ENCODE results near the gene FBRSL1.
"Not testable (repeated sequence)": the region's sequence is repeated elsewhere in the genome, so short reads cannot be mapped to it uniquely, and the experiment has no call there.

FBRSL1 gene

GRCh38 chr12:132467511-132467910 lies 22.4 kb upstream of the FBRSL1 start:
- no peak overlapping the region for H3K4me3 ChIP-seq (ENCODE audit: low read depth, low read length)
- no peak for TF ChIP-seq CTCF (IDR thresholded peaks at IDR 0.05; ENCODE audit: low read depth, low read length)

GRCh38 chr12:132469423-132469822 lies 20.5 kb upstream of the FBRSL1 start:
- no peak for TF ChIP-seq CTCF (IDR thresholded peaks at IDR 0.05; ENCODE audit: low read depth, low read length)

GRCh38 chr12:132470397-132470796 lies 19.6 kb upstream of the FBRSL1 start:
- no peak overlapping the region for H3K4me3 ChIP-seq (ENCODE audit: low read depth, low read length)
- TF ChIP-seq CTCF (IDR thresholded peaks at IDR 0.05; ENCODE audit: low read depth, low read length) = no peak

More at GRCh38 chr12:132469423-132469822, 20.5 kb upstream of the FBRSL1 start:
- H3K4me3 ChIP-seq (ENCODE audit: low read depth, low read length) = no peak overlapping the region

GRCh38 chr12:132471011-132471857 lies 18.7 kb upstream of the FBRSL1 start:
- TF ChIP-seq CTCF (IDR thresholded peaks at IDR 0.05; ENCODE audit: low read depth, low read length) = no peak
- no peak overlapping the region for H3K4me3 ChIP-seq (ENCODE audit: low read depth, low read length)

GRCh38 chr12:132471858-132472255 lies 18.1 kb upstream of the FBRSL1 start:
- TF ChIP-seq CTCF (IDR thresholded peaks at IDR 0.05; ENCODE audit: low read depth, low read length) = no peak
- H3K4me3 ChIP-seq (ENCODE audit: low read depth, low read length) = no peak overlapping the region

- TF ChIP-seq CTCF (IDR thresholded peaks at IDR 0.05; ENCODE audit: low read depth, low read length) = no peak
- no peak overlapping the region for H3K4me3 ChIP-seq (ENCODE audit: low read depth, low read length)
Observed at GRCh38 chr12:132472386-132472785, 17.6 kb upstream of the FBRSL1 start.

GRCh38 chr12:132474237-132474741 lies 15.7 kb upstream of the FBRSL1 start:
- no peak for TF ChIP-seq CTCF (IDR thresholded peaks at IDR 0.05; ENCODE audit: low read depth, low read length)
- H3K4me3 ChIP-seq (ENCODE audit: low read depth, low read length) = no peak overlapping the region

- not testable (repeated sequence) for H3K4me3 ChIP-seq (ENCODE audit: low read depth, low read length)
Observed at GRCh38 chr12:132474799-132475303, 15.1 kb upstream of the FBRSL1 start.

Data from WI38 (cell line).